Stimulated activated naive CD8-positive, alpha-beta T cell treated with anti-CD3 and anti-CD28 coated beads, Interleukin-15, Interleukin-2, amounts not matched to agents 100 U/mL and 50 U/mL, for 24 hours (primary cell): ENCODE results near the gene C1QTNF12.
A peak's percentile ranks its signal among the peaks of the same experiment; 100 is the strongest.

Experiments
- ATAC-seq: fragments of 150-1000 bp; cut with Tn5 transposase; one replicate; pipeline ENCODE4 v1.10.0; 2021
- DNase-seq: peaks from one replicate; pipeline ENCODE4 v3.0.0; 2021

Gene C1QTNF12

GRCh38 chr1:1240822-1241587, 5.5 kb downstream of the C1QTNF12 start:
- DNase-seq (no peak), ATAC-seq (no peak)

- ATAC-seq (no peak), DNase-seq (no peak)
Measured at GRCh38 chr1:1240348-1240732, 6.2 kb downstream of the C1QTNF12 start.

GRCh38 chr1:1239614-1240347, 6.7 kb downstream of the C1QTNF12 start:
- DNase-seq = no peak
- no peak for ATAC-seq

GRCh38 chr1:1239227-1239613, 7.3 kb downstream of the C1QTNF12 start:
- no peak for DNase-seq
- no peak for ATAC-seq

GRCh38 chr1:1238702-1239178, 7.8 kb downstream of the C1QTNF12 start:
- no peak for DNase-seq
- ATAC-seq = no peak

- DNase-seq (no peak), ATAC-seq (peak; percentile 6)
Measured at GRCh38 chr1:1237874-1238701, 8.4 kb downstream of the C1QTNF12 start.

- no peak for ATAC-seq
- DNase-seq = no peak
Measured at GRCh38 chr1:1236945-1237873, 9.3 kb downstream of the C1QTNF12 start.

GRCh38 chr1:1236176-1236763, 10.3 kb downstream of the C1QTNF12 start:
- DNase-seq (no peak), ATAC-seq (no peak)

- no peak for DNase-seq
- ATAC-seq = no peak
Measured at GRCh38 chr1:1235016-1235744, 11.3 kb downstream of the C1QTNF12 start.

- DNase-seq = no peak
- no peak for ATAC-seq
Measured at GRCh38 chr1:1234180-1234808, 12.2 kb downstream of the C1QTNF12 start.

- ATAC-seq (no peak), DNase-seq (no peak)
Measured at GRCh38 chr1:1233567-1233892, 13.0 kb downstream of the C1QTNF12 start.

- ATAC-seq = no peak
- no peak for DNase-seq
Measured at GRCh38 chr1:1232796-1233566, 13.5 kb downstream of the C1QTNF12 start.

- DNase-seq (no peak), ATAC-seq (no peak)
Measured at GRCh38 chr1:1232208-1232795, 14.2 kb downstream of the C1QTNF12 start, which contains the start of gene B3GALT6. Gene B3GALT6 (plus strand): TSS chr1:1232237. CDS start chr1:1232279, 42 bp downstream.

- peak; percentile 93 for ATAC-seq
- peak; percentile 98 for DNase-seq
Measured at GRCh38 chr1:1231400-1232207, 14.9 kb downstream of the C1QTNF12 start, which contains the start of gene SDF4. Gene SDF4 (minus strand): TSS chr1:1232001. CDS start chr1:1228772, 3,229 bp downstream.

- ATAC-seq (no peak), DNase-seq (no peak)
Measured at GRCh38 chr1:1230656-1231399, 15.7 kb downstream of the C1QTNF12 start.

GRCh38 chr1:1229770-1230169, 16.8 kb downstream of the C1QTNF12 start:
- DNase-seq (no peak), ATAC-seq (no peak)
